ENCODE measurements around the gene ANLN.

Gene ANLN

DNA sequence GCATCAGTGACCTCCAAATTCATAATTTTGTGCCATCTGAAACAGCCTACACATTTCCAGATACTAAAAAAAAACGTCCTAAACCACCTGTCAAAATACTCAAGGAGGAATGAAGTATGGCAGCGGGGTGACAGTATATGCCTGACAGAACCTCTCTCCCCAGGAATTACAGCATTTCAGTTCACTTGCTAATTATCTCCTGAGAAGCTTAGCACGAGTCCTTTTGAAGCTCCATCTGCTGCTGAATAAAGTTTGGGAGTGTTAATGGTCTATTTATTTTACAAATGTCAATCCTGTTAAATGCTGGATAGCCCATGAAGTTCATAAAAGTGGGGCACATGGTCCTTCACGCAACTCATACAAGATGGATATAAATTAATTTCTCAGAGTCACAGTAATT is 29.4 kb upstream of the ANLN start:
- Histone ChIP-seq H3K79me2 (ENCODE audit: insufficient read depth, low read length) (no peaks in the 10 kb centered on the region), H3K27ac (ENCODE audit: low read depth, low read length) (no peak overlapping the region), H3K9me3 (ENCODE audit: insufficient read depth, low read length) (no peaks in the 10 kb centered on the region), H3K9ac (ENCODE audit: low read length) (no peak overlapping the region), H3K27me3 (ENCODE audit: low read length) (no peaks in the 10 kb centered on the region), H3K4me2 (ENCODE audit: low read depth, low read length, poor library complexity, severe bottlenecking) (no peak overlapping the region), H4K20me1 (ENCODE audit: low read depth, low read length) (no peaks in the 10 kb centered on the region), H3K4me3 (ENCODE audit: insufficient read depth, low read length, poor library complexity, severe bottlenecking) (no peak overlapping the region), H3F3A (ENCODE audit: insufficient read depth) (no peaks in the 10 kb centered on the region), H3K9me2 (replicated peaks; ENCODE audit: insufficient read depth, low read length) (no peaks in the 10 kb centered on the region), H3K36me3 (ENCODE audit: low read length) (no peaks in the 10 kb centered on the region), H2AFZ (ENCODE audit: low read depth, low read length, severe bottlenecking) (no peak overlapping the region)
- TF ChIP-seq EZH2phosphoT487 (conservative IDR thresholded peaks at IDR 0.05; ENCODE audit: low read length), result no peak
- no peak for TF ChIP-seq CTCF (IDR thresholded peaks at IDR 0.05; ENCODE audit: insufficient read depth, low read length, poor library complexity, severe bottlenecking)

DNA sequence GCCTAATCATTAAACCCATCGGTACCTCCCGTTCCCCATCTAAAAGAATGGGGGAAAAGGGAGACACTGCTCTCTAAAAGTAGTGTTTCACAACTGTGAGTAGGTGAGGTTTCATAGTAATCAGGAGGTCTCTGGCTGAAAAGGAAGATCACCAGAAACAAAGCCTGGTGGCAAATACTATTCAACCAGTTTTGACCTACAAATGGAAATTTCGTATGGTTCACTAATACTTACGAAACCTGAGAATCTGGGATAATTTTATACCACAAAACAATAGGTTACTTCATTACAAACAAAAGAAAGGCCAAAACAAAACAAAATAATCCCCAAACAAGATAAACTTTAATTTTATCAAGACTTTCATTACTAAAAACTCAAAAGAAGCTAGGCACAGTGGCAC is 28.4 kb upstream of the ANLN start:
- Histone ChIP-seq H4K20me1 (ENCODE audit: low read depth, low read length) (no peaks in the 10 kb centered on the region), H3K27me3 (ENCODE audit: low read length) (no peaks in the 10 kb centered on the region)
- TF ChIP-seq CTCF (IDR thresholded peaks at IDR 0.05; ENCODE audit: insufficient read depth, low read length, poor library complexity, severe bottlenecking) (no peak), EZH2phosphoT487 (conservative IDR thresholded peaks at IDR 0.05; ENCODE audit: low read length) (no peak)

DNA sequence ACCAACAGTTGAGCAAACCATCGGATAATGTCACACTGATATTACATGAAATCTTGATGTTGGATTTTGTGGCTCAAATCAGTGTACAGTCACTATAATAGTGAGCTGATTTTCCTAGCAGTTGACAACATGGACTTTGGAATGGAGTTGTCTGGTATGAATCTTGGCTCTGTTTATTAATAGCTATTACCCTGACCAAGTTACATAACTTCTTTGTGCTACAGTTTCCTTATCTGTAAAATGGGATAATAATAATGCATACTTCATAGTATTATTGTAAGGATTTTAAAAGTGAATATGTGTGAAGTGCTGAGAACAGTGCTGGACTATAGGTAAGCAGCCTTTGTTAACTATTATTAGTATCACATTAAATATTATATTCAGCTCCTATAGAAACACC is 26.1 kb upstream of the ANLN start:
- Histone ChIP-seq H3K27ac (ENCODE audit: low read depth, low read length) (no peak overlapping the region), H2AFZ (ENCODE audit: low read depth, low read length, severe bottlenecking) (no peak overlapping the region), H3K27me3 (ENCODE audit: low read length) (no peaks in the 10 kb centered on the region), H3K4me2 (ENCODE audit: low read depth, low read length, poor library complexity, severe bottlenecking) (no peak overlapping the region), H3K9ac (ENCODE audit: low read length) (no peak overlapping the region), H3K79me2 (ENCODE audit: insufficient read depth, low read length) (no peaks in the 10 kb centered on the region), H4K20me1 (ENCODE audit: low read depth, low read length) (no peaks in the 10 kb centered on the region), H3K36me3 (ENCODE audit: low read length) (no peaks in the 10 kb centered on the region), H3K4me3 (ENCODE audit: insufficient read depth, low read length, poor library complexity, severe bottlenecking) (no peak overlapping the region), H3K9me3 (ENCODE audit: insufficient read depth, low read length) (no peaks in the 10 kb centered on the region), H3F3A (ENCODE audit: insufficient read depth) (no peaks in the 10 kb centered on the region), H3K9me2 (replicated peaks; ENCODE audit: insufficient read depth, low read length) (no peaks in the 10 kb centered on the region)
- TF ChIP-seq EZH2phosphoT487 (conservative IDR thresholded peaks at IDR 0.05; ENCODE audit: low read length), result no peak
- no peak for TF ChIP-seq CTCF (IDR thresholded peaks at IDR 0.05; ENCODE audit: insufficient read depth, low read length, poor library complexity, severe bottlenecking)

More for the DNA sequence above, 28.4 kb upstream of the ANLN start:
- Histone ChIP-seq H3K9me3 (ENCODE audit: insufficient read depth, low read length) (no peaks in the 10 kb centered on the region), H3K4me2 (ENCODE audit: low read depth, low read length, poor library complexity, severe bottlenecking) (no peak overlapping the region), H3K9ac (ENCODE audit: low read length) (no peak overlapping the region), H3K36me3 (ENCODE audit: low read length) (no peaks in the 10 kb centered on the region), H3K27ac (ENCODE audit: low read depth, low read length) (no peak overlapping the region), H3K4me3 (ENCODE audit: insufficient read depth, low read length, poor library complexity, severe bottlenecking) (no peak overlapping the region), H3K79me2 (ENCODE audit: insufficient read depth, low read length) (no peaks in the 10 kb centered on the region), H2AFZ (ENCODE audit: low read depth, low read length, severe bottlenecking) (no peak overlapping the region), H3K9me2 (replicated peaks; ENCODE audit: insufficient read depth, low read length) (no peaks in the 10 kb centered on the region), H3F3A (ENCODE audit: insufficient read depth) (no peaks in the 10 kb centered on the region)

All from SU-DHL-6 (cell line).